ENCODE data around the gene SLC44A5.

DNA sequence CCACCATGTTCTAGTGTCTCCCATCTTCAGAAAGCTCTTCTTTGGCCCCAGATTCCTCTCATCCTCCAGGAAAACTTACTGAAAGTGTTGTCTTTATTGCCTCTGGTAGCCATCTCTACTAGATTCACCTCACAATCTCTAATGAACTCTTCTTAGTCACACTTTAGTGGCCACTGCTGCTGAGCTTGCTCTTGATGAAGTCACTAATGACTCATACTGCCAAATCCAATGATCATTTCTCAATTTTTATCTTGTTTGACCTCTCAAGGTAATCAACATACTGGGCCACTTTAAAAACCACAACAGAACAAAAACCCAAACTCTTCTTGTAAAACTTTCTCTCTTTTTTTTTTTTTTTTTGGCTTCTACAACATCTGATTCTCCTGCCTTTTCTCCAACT is 280.3 kb downstream of the SLC44A5 start:
- TF ChIP-seq, protein P1, sequence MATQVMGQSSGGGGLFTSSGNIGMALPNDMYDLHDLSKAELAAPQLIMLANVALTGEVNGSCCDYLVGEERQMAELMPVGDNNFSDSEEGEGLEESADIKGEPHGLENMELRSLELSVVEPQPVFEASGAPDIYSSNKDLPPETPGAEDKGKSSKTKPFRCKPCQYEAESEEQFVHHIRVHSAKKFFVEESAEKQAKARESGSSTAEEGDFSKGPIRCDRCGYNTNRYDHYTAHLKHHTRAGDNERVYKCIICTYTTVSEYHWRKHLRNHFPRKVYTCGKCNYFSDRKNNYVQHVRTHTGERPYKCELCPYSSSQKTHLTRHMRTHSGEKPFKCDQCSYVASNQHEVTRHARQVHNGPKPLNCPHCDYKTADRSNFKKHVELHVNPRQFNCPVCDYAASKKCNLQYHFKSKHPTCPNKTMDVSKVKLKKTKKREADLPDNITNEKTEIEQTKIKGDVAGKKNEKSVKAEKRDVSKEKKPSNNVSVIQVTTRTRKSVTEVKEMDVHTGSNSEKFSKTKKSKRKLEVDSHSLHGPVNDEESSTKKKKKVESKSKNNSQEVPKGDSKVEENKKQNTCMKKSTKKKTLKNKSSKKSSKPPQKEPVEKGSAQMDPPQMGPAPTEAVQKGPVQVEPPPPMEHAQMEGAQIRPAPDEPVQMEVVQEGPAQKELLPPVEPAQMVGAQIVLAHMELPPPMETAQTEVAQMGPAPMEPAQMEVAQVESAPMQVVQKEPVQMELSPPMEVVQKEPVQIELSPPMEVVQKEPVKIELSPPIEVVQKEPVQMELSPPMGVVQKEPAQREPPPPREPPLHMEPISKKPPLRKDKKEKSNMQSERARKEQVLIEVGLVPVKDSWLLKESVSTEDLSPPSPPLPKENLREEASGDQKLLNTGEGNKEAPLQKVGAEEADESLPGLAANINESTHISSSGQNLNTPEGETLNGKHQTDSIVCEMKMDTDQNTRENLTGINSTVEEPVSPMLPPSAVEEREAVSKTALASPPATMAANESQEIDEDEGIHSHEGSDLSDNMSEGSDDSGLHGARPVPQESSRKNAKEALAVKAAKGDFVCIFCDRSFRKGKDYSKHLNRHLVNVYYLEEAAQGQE (IDR thresholded peaks at IDR 0.05; ENCODE audit: low read depth) = no peak
- TF ChIP-seq EGR1 (IDR thresholded peaks at IDR 0.05) (no peak), TAF1 (IDR thresholded peaks at IDR 0.05; ENCODE audit: low read depth) (no peak), YY1 (IDR thresholded peaks at IDR 0.05; ENCODE audit: low read depth) (no peak), ZBTB7A (IDR thresholded peaks at IDR 0.05; ENCODE audit: low read depth) (no peak), MAX (IDR thresholded peaks at IDR 0.05) (no peak), CEBPB (IDR thresholded peaks at IDR 0.05) (no peak), CREB1 (IDR thresholded peaks at IDR 0.05; ENCODE audit: low read depth) (no peak), EP300 (IDR thresholded peaks at IDR 0.05; ENCODE audit: borderline replicate concordance) (no peak), USF1 (IDR thresholded peaks at IDR 0.05) (no peak), FOXM1 (IDR thresholded peaks at IDR 0.05; ENCODE audit: borderline replicate concordance, low read depth) (no peak)

Data from Ishikawa (cell line).